OCI-LY3 (cell line): Measurements from ENCODE around the gene TRIM37.

ENCODE experiments used
- EZH2phosphoT487 ChIP-seq: fragments of 200-600 bp; shearing (Covaris generic); IDR thresholded peaks from 2 replicates; pipeline ENCODE4 v1.6.1; 2018; ENCODE audit warnings: antibody characterized with exemption, mixed run types, low read depth
- TF ChIP-seq, protein P1 (sequence below): fragments of 200-600, 300-600 bp; sonication (generic); IDR thresholded peaks from 2 replicates; pipeline ENCODE4 v1.5.1; 2014; ENCODE audit warnings: antibody characterized with exemption, low read length, low read depth

GRCh38 chr17:58956997-58957724 is 149.5 kb downstream of the TRIM37 start:
- TF ChIP-seq, protein P1, sequence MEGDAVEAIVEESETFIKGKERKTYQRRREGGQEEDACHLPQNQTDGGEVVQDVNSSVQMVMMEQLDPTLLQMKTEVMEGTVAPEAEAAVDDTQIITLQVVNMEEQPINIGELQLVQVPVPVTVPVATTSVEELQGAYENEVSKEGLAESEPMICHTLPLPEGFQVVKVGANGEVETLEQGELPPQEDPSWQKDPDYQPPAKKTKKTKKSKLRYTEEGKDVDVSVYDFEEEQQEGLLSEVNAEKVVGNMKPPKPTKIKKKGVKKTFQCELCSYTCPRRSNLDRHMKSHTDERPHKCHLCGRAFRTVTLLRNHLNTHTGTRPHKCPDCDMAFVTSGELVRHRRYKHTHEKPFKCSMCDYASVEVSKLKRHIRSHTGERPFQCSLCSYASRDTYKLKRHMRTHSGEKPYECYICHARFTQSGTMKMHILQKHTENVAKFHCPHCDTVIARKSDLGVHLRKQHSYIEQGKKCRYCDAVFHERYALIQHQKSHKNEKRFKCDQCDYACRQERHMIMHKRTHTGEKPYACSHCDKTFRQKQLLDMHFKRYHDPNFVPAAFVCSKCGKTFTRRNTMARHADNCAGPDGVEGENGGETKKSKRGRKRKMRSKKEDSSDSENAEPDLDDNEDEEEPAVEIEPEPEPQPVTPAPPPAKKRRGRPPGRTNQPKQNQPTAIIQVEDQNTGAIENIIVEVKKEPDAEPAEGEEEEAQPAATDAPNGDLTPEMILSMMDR, result no peak
- TF ChIP-seq EZH2phosphoT487, result no peak
